T-cell (primary cell): ENCODE measurements around the gene TALDO1. TPM values are rescaled to one million over a fixed set of nuclear protein-coding genes. Genes with fewer than 3 reads are reported as not detected.

ENCODE experiments used
- ATAC-seq, 4 experiments: fragments of 200-7000 bp in 3 of 4; fragments of 150-1000 bp in 1 of 4; cut with Tn5 transposase; replicated peaks in 1 of 4; 1 replicate in 3 of 4; 2 replicates in 1 of 4; pipeline ENCODE4 v1.10.0; 2021; ENCODE audit warnings: moderate library complexity in 3 of 4, mild to moderate bottlenecking in 2 of 4, moderate number of reproducible peaks in 1 of 4
- CTCF ChIA-PET, 2 donors: fragments of 300-600 bp; sonication (Branson Sonifier 250); formaldehyde crosslinking; loops; one replicate each; lab custom pipeline; 2022; ENCODE audit warnings: antibody characterized with exemption in 2 of 2; lab: Charles Lee
- POLR2A ChIA-PET, 2 donors: fragments of 300-600 bp; sonication (Branson Sonifier 250); formaldehyde crosslinking; loops; one replicate each; lab custom pipeline; 2022; ENCODE audit warnings: antibody characterized with exemption in 2 of 2; lab: Charles Lee
- DNase-seq, 35 experiments: peaks; one replicate each; pipeline versions ENCODE4 v3.0.0 to v3.0.0-alpha.2; 2013 to 2023
- H3K27ac ChIP-seq: one replicate; pipeline ENCODE4 v1.5.1; 2013; ENCODE audit warnings: low read length
- H3K27me3 ChIP-seq, 2 experiments: replicated peaks in 1 of 2; 1 replicate in 1 of 2; 2 replicates in 1 of 2; pipeline versions ENCODE4 v1.6.1 to v1.7.0; 2013; ENCODE audit warnings: low read length in 1 of 2, mixed read lengths in 1 of 2; ENCODE audit not compliant: control insufficient read depth in 2 of 2, insufficient read depth in 2 of 2; ENCODE audit errors: extremely low read depth in 1 of 2
- H3K36me3 ChIP-seq, 2 donors: 1 replicate in 1 of 2; 2 replicates in 1 of 2; pipeline versions ENCODE4 v1.6.1 to v1.7.0; 2013; ENCODE audit warnings: low read length in 1 of 2; ENCODE audit not compliant: control insufficient read depth in 2 of 2, insufficient read depth in 1 of 2; ENCODE audit errors: extremely low read depth in 1 of 2
- H3K4me1 ChIP-seq, 2 experiments: 1 replicate in 1 of 2; 2 replicates in 1 of 2; pipeline versions ENCODE4 v1.6.1 to v1.7.0; 2013; ENCODE audit warnings: low read length in 2 of 2, mixed read lengths in 1 of 2; ENCODE audit not compliant: insufficient read depth in 2 of 2, control insufficient read depth in 1 of 2; ENCODE audit errors: extremely low read depth in 1 of 2
- H3K4me3 ChIP-seq, 2 donors: 1 replicate in 1 of 2; 2 replicates in 1 of 2; pipeline versions ENCODE4 v1.5.1 to v1.7.0; 2013; ENCODE audit warnings: mild to moderate bottlenecking in 2 of 2, low read length in 1 of 2, moderate library complexity in 1 of 2; ENCODE audit not compliant: control insufficient read depth in 1 of 2; ENCODE audit errors: extremely low read depth in 1 of 2
- H3K9me3 ChIP-seq: 2 replicates; pipeline ENCODE4 v1.7.0; 2013
- H3K27ac Mint-ChIP-seq, 2 donors: one replicate each; pipeline ENCODE4 v1.8.0; 2020 to 2021; ENCODE audit warnings: mild to moderate bottlenecking in 2 of 2, mixed read lengths in 2 of 2
- H3K27me3 Mint-ChIP-seq, 2 donors: one replicate each; pipeline ENCODE4 v1.8.0; 2021 to 2022; ENCODE audit warnings: mixed read lengths in 2 of 2
- H3K36me3 Mint-ChIP-seq: one replicate; pipeline ENCODE4 v1.8.0; 2021; ENCODE audit warnings: mixed read lengths
- H3K4me1 Mint-ChIP-seq, 3 donors: one replicate each; pipeline ENCODE4 v1.8.0; 2020 to 2022; ENCODE audit warnings: mixed read lengths in 3 of 3, mild to moderate bottlenecking in 1 of 3
- H3K4me3 Mint-ChIP-seq, 3 donors: one replicate each; pipeline ENCODE4 v1.8.0; 2020 to 2022; ENCODE audit warnings: mild to moderate bottlenecking in 3 of 3, mixed read lengths in 3 of 3, moderate library complexity in 3 of 3
- H3K9me3 Mint-ChIP-seq, 3 donors: one replicate each; pipeline ENCODE4 v1.8.0; 2020 to 2022; ENCODE audit warnings: mixed read lengths in 3 of 3
- WGBS: methylation state at CpG from one replicate; pipeline ENCODE4 v1.1.5; 2013; ENCODE audit warnings: missing lambda C conversion rate; ENCODE audit not compliant: insufficient coverage; 5-methylcytosine and 5-hydroxymethylcytosine counted together
- total RNA-seq, 35 experiments: library from RNA in 6 of 35; stranded (reverse) in 6 of 35; fragments of 120-200 nt in 1 of 35; gene quantifications; one replicate each; pipeline versions ENCODE4 v1.2.1 to v1.2.4 and lab custom pipeline; 2013 to 2026

TALDO1 gene
- total RNA-seq, 5 donors from 2014 or later (not counting 1 experiment from before 2014, with no cell fraction given): 60.5 to 106 (median 102) TPM

DNA sequence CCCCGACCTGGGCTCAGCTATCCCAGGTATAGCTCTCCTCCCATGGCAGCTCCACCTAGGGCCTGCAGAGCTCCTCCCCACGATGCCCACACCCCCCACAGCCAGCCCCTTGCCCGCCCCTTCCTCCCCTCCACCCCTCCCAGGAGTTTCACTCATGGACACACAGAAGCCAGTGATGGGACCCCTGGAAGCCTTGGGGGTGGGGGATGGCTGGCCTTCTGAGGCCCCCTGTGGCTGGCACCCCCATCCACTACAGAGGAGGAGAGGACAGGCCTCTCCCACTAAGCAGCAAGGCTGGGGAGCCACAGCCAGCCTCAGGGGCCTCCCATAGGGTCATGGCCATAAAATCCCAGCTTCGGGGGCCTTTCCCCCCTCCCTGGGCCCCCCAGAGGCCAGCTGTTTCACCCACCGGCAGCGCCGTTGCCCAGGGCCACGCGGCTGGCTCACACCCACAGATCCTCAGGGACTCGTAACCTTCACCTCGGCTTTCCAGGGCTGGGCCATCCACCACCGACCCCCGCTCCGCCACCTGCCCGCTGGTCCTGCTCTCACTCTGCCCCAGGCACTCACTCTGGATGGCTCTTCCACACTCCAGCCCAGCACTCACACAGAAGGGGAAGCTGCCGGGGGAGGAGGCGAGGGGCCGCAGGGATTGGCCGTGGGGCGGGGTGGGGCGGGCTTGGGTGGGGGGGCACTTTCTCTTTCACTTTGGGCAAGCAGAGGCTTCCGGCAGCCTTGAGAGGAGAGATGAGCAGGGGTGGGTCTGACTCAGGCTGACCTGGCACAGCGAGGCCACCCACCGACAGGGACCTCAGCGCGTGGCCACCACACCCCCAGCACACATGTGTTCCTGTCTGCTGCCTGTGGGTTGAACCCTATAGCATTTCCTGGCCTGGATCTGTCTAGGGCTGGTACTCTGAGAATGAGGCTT lies 48.6 kb downstream of the TALDO1 start:
- peaks cover 3% of the 10 kb centered on the region for H3K36me3 Mint-ChIP-seq
- POLR2A ChIA-PET: interaction anchor here (0.6 to 0.8 kb wide), 3 partner anchors 10 to 501 kb away, joined by 3 to 8 read pairs (median 3); partner anchors contain the start of gene RPLP2 (in 1 of the 2)
- peak overlapping the region; percentile 79 to 89 (median 88) for H3K4me3 Mint-ChIP-seq
- no peaks in the 10 kb centered on the region for H3K9me3 Mint-ChIP-seq
- peaks cover 14 to 46% of the 10 kb centered on the region in 2 experiments for H3K4me1 ChIP-seq
- ATAC-seq (peak; percentile 47 to 53 (median 52)), DNase-seq (peak; percentile 53 to 88 (median 69))
- no peaks in the 10 kb centered on the region for H3K27me3 Mint-ChIP-seq
- H3K27ac Mint-ChIP-seq: peak overlapping the region; percentile 91
- H3K27ac ChIP-seq: peak overlapping the region; percentile 87
- 4% methylated on average over 8 of the region's 26 CpGs for WGBS
- H3K4me1 Mint-ChIP-seq: peaks cover 10 to 19% (median 16%) of the 10 kb centered on the region in 3 donors
- H3K4me3 ChIP-seq: peak overlapping the region; percentile 83 to 93
- H3K9me3 ChIP-seq: no peaks in the 10 kb centered on the region
- CTCF ChIA-PET: no interaction called here
- H3K36me3 ChIP-seq: peaks cover 9 to 37% of the 10 kb centered on the region in 2 donors
- H3K27me3 ChIP-seq: peaks cover 0 to 5% of the 10 kb centered on the region in 2 experiments

DNA sequence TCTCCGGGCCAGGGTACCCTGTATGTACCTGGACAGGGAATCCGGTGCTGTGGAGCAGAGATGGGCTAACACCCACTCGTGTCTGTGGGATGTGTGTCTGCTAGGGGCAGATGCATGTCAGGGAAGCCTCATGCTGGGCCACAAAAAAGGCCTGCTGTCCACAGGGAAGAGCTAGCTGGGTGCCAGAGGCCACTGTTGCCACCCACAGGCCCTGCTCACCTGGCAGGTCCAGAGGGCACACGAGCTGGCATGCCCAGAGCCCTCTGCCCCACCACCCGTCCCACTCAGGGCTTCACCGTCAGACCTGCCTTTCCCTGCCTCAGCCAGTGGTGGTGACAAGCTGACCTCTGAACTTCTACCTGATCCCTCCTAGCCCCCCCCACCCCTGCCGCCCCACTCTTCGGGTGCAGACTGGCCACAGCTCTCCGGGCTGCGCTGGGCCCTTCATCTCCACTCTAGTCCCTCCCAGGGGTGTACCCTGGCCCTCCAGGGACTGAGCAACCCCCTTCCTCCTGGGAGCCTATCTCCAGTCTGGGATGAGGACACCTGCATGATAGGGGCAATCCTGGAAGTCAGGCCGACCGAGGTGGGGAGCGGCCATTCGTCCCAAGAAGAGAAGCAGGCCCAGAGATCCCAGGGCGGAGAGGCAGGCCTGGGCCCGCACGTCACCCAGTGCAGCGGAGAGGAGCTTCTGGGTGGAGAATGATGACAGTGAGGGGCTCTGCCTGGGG lies 49.5 kb downstream of the TALDO1 start:
- no peak for DNase-seq
- H3K9me3 ChIP-seq: no peaks in the 10 kb centered on the region
- ATAC-seq: peak in 1 of 4 experiments; percentile 2
- H3K27me3 ChIP-seq: peaks cover 0 to 3% of the 10 kb centered on the region in 2 experiments
- Mint-ChIP-seq H3K27ac (peak overlapping the region; percentile 91), H3K4me3 (peak overlapping the region; percentile 79 to 89 (median 88)), H3K4me1 (peaks cover 10 to 21% (median 16%) of the 10 kb centered on the region in 3 donors), H3K36me3 (no peaks in the 10 kb centered on the region), H3K27me3 (no peaks in the 10 kb centered on the region), H3K9me3 (no peaks in the 10 kb centered on the region)
- peak overlapping the region; percentile 87 for H3K27ac ChIP-seq
- peak overlapping the region; percentile 83 to 93 for H3K4me3 ChIP-seq
- ChIA-PET CTCF (interaction anchor here in 1 of 2 donors (1.3 kb wide), 1 partner anchor 18 kb away, joined by 3 read pairs; no protein-coding TSS in a partner anchor), POLR2A (no interaction called here)
- H3K4me1 ChIP-seq: peaks cover 14 to 47% of the 10 kb centered on the region in 2 experiments
- 23% methylated on average over 9 of the region's 18 CpGs for WGBS
- H3K36me3 ChIP-seq: peaks cover 15 to 33% of the 10 kb centered on the region in 2 donors

DNA sequence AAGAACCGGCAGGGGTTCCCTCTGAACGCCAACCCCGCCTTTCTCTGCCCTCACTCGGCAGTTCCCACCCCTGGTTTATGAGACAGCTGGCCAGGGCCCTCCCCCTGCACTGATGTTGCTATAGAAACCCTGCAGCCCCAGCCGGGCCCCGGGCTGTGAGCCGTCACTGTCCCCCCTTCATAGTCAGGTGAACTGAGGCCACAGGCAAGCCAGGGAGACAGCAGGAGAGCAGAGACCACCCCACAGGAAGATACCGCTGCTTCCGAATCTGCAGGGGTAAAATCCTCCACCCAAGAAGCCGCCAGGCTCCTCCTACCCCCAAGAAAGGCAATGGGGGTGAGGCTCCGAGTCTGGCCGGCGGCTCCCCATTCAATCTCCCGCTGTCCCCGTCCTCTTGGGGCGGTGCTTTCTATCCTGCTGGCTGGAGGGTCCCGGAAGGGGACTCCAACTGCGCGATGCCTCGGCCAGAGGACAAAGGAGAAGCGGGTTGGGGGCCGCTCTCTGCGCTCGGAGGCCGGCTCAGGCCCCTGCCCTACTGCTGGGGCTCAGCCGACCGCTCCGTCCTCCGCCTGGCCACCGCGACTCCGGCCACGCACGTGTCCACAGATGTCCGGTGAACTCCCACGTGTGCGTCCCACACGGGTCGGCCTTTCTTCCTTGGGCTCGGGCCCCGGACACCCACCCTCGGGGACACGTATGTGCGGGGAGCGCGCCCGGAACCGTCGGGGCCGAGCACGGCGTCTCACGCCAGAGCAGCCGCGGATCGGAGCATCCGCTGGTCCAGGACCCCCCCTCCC lies 50.2 kb downstream of the TALDO1 start:
- POLR2A ChIA-PET: no interaction called here
- ATAC-seq: peak; percentile 53 to 63 (median 58)
- WGBS: under 1% methylated on average over 54 of the region's 57 CpGs
- CTCF ChIA-PET: interaction anchor here in 1 of 2 donors (1.3 kb wide), 1 partner anchor 19 kb away, joined by 3 read pairs; no protein-coding TSS in a partner anchor
- Mint-ChIP-seq H3K4me3 (peak overlapping the region; percentile 79 to 89 (median 88)), H3K4me1 (peaks cover 10 to 21% (median 16%) of the 10 kb centered on the region in 3 donors), H3K36me3 (no peaks in the 10 kb centered on the region), H3K27ac (peak overlapping the region; percentile 91), H3K9me3 (no peaks in the 10 kb centered on the region), H3K27me3 (no peaks in the 10 kb centered on the region)
- DNase-seq: peak; percentile 39 to 87 (median 72)
- peaks cover 0 to 3% of the 10 kb centered on the region in 2 experiments for H3K27me3 ChIP-seq
- peaks cover 14 to 49% of the 10 kb centered on the region in 2 experiments for H3K4me1 ChIP-seq
- peak overlapping the region; percentile 83 to 93 for H3K4me3 ChIP-seq
- H3K36me3 ChIP-seq: peaks cover 15 to 30% of the 10 kb centered on the region in 2 donors
- H3K27ac ChIP-seq: peak overlapping the region; percentile 87
- no peaks in the 10 kb centered on the region for H3K9me3 ChIP-seq

DNA sequence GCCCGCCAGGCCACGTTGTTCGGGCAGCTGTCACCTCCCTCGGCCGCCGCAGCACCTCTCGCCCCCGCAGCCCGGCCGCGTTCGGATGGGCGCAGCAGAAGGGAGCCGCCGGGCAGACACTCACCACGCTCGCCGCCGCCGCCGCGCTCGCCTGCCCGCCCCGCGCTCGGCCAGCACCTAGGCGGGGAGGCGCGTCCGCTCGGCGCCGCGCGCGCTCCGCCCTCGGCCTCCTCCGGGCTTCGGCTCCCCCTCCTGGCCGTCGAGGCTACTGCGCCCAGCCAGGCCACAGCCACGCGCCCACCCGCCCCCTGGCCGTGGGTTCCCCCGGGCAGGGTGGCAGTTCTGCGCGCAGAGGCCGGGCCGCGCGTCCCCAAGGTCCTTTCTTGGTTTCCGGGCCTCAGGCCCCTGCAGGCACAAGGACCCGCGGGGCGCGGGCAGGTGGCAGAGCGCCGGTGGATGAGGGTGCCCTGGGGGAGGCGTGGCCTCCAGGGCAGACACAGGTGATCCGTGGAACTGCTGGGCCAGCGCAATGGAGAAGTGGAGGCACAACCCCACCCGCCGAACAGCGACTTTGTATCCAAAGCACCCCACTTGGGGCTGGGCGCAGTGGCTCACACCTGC lies 50.9 kb downstream of the TALDO1 start, which contains the start of gene SLC25A22:
Gene SLC25A22 (minus strand): TSS at position 189 of the 621 bp plus-strand sequence. CDS start 3,275 bp downstream, outside the sequence.
- DNase-seq (peak; percentile 32 to 92 (median 76)), ATAC-seq (peak; percentile 63 to 82 (median 74))
- POLR2A ChIA-PET: interaction anchor here in 1 of 2 donors (0.6 kb wide), 1 partner anchor 13 kb away, joined by 3 read pairs; no protein-coding TSS in a partner anchor
- H3K4me1 ChIP-seq: peaks cover 15 to 55% of the 10 kb centered on the region in 2 experiments
- peak within 1 kb of the TSS; percentile 91 for H3K27ac Mint-ChIP-seq
- H3K27ac ChIP-seq: peak within 1 kb of the TSS; percentile 87
- 2% methylated on average over 64 of the region's 69 CpGs for WGBS
- peak within 1 kb of the TSS; percentile 83 to 93 for H3K4me3 ChIP-seq
- H3K27me3 ChIP-seq: peaks cover 0 to 3% of the 10 kb centered on the region in 2 experiments
- H3K9me3 ChIP-seq: no peaks in the 10 kb centered on the region
- no peaks in the 10 kb centered on the region for H3K9me3 Mint-ChIP-seq
- no peaks in the 10 kb centered on the region for H3K27me3 Mint-ChIP-seq
- peak within 1 kb of the TSS; percentile 79 to 89 (median 88) for H3K4me3 Mint-ChIP-seq
- H3K36me3 ChIP-seq: peaks cover 11 to 29% of the 10 kb centered on the region in 2 donors
- peaks cover 10 to 23% (median 16%) of the 10 kb centered on the region in 3 donors for H3K4me1 Mint-ChIP-seq
- CTCF ChIA-PET: interaction anchor here in 1 of 2 donors (1.3 kb wide), 1 partner anchor 19 kb away, joined by 3 read pairs; no protein-coding TSS in a partner anchor
- no peaks in the 10 kb centered on the region for H3K36me3 Mint-ChIP-seq

DNA sequence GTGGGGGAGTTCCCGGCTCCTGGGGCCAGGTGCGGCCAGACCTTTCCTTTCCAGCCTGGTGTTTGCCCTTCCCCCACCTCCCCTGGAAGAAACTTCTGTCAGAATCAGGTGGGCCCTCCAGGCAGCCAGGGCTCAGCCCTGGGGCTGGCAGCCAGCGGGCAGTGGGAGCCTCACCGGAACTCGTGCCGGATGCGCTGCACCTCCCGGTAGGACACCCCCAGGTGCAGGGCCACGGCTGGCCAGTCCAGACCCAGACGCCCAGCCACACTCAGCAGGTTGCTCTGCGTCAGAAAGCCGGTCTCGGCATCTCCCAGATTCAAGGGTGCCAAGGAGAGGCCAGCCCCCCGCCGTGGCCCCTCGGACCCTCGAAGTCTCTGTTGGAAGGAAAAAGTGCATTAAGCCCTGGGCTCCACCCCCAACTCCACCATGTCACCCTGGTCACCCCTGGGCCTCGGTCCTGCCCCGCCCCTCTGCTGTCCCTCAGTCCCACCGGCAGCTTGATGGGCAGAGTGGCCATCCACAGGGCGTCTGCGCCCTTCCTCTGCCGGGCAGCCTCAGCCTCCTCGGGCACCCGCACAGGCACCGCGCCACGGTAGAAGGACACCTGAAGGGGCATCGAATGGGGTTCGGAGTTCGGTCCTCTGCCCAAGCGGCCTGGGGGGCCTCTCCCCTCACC lies 52.5 kb downstream of the TALDO1 start:
- Histone ChIP-seq H3K4me1 (peaks cover 26 to 61% of the 10 kb centered on the region in 2 experiments), H3K9me3 (no peaks in the 10 kb centered on the region), H3K4me3 (no peak overlapping the region), H3K27ac (no peak overlapping the region), H3K27me3 (no peaks in the 10 kb centered on the region), H3K36me3 (peaks cover 9 to 21% of the 10 kb centered on the region in 2 donors)
- no peak for ATAC-seq
- H3K27ac Mint-ChIP-seq: no peak overlapping the region
- no peaks in the 10 kb centered on the region for H3K36me3 Mint-ChIP-seq
- H3K4me3 Mint-ChIP-seq: peak overlapping the region in 1 of 3 donors; percentile 88
- CTCF ChIA-PET: interaction anchor here in 1 of 2 donors (0.6 kb wide), 1 partner anchor 106 kb away, joined by 3 read pairs; no protein-coding TSS in a partner anchor
- no peaks in the 10 kb centered on the region for H3K9me3 Mint-ChIP-seq
- DNase-seq: no peak
- no peaks in the 10 kb centered on the region for H3K27me3 Mint-ChIP-seq
- peaks cover 16 to 26% (median 17%) of the 10 kb centered on the region in 3 donors for H3K4me1 Mint-ChIP-seq
- WGBS: over 99% methylated on average over 25 of the region's 32 CpGs
- POLR2A ChIA-PET: no interaction called here
